Measurements from ENCODE around the gene FAM210B.
A peak's percentile ranks its signal among the peaks of the same experiment; 100 is the strongest.
"Not testable (repeated sequence)": the region's sequence is repeated elsewhere in the genome, so short reads cannot be mapped to it uniquely, and the experiment has no call there.

Gene FAM210B

DNA sequence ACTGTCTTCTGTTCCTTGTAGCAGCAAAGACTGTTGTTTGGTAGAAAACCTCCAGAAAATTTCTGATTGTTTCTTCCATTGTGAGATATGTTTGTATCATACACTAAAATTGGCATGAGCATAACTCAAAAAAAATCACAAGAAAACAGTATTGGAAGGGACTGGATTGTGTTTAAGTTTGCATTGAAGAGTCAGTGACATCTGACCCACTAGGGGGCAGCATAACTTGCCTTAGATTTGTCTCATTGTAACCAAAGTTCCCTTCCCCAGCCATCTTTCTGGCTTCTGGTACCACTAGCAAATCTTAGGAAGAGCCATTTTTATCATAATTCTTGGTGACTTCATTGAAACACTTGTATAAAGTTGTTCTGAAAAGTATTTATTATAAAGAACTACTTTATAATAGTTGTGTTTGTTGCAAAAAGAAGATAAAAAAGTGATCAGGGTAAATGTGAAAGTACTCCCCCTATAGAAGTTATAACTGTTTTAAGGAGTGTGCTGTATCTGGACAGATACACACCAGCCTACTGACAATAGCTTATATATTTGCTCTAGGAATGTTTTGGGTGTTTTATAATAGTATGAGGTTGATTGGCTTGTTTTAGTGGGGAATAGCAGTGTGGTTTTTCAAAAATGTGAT lies 41.3 kb downstream of the FAM210B start:
- DNase-seq (ENCODE audit: low read depth): peak; percentile 93
- TF ChIP-seq, protein P1, sequence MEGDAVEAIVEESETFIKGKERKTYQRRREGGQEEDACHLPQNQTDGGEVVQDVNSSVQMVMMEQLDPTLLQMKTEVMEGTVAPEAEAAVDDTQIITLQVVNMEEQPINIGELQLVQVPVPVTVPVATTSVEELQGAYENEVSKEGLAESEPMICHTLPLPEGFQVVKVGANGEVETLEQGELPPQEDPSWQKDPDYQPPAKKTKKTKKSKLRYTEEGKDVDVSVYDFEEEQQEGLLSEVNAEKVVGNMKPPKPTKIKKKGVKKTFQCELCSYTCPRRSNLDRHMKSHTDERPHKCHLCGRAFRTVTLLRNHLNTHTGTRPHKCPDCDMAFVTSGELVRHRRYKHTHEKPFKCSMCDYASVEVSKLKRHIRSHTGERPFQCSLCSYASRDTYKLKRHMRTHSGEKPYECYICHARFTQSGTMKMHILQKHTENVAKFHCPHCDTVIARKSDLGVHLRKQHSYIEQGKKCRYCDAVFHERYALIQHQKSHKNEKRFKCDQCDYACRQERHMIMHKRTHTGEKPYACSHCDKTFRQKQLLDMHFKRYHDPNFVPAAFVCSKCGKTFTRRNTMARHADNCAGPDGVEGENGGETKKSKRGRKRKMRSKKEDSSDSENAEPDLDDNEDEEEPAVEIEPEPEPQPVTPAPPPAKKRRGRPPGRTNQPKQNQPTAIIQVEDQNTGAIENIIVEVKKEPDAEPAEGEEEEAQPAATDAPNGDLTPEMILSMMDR (IDR thresholded peaks at IDR 0.05; ENCODE audit: low read length, missing control alignments): peak; percentile 80
- H3K4me3 ChIP-seq (replicated peaks; ENCODE audit: low read depth, low read length): no peak overlapping the region

DNA sequence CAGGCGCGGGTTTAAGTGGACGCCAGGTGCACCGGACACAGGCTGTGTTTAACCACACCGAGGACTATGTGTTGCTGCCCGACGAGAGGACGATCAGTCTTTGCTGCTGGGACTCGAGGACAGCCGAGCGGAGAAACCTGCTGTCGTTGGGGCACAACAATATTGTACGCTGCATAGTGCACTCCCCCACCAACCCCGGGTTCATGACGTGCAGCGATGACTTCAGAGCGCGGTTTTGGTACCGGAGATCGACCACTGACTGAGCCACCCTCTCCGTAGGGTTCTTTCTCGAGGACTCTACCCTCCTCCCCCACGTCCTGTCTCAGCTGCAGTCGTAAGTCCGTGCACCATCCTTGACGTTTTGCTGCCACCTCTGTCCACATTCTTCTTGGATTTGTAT lies 44.7 kb downstream of the FAM210B start:
- no peak for DNase-seq (ENCODE audit: low read depth)
- no peak overlapping the region for H3K4me3 ChIP-seq (replicated peaks; ENCODE audit: low read depth, low read length)

DNA sequence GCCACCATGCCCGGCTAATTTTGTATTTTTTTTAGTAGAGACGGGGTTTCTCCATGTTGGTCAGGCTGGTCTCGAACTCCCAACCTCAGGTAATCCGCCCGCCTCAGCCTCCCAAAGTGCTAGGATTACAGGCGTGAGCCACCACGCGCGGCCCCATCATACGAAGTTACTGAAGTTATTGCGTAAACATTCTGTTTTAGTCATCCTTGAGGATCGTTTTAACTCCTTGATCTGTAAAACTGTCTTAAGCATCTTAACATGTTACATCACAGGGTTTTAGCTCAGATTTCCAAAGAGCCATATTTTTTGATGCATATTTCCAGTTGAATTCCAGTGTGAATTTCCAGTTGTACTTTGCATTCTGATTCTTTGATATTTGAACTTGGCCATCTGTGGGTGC lies 46.6 kb downstream of the FAM210B start:
- DNase-seq (ENCODE audit: low read depth); H3K4me3 ChIP-seq (replicated peaks; ENCODE audit: low read depth, low read length): not testable (repeated sequence)

More for the DNA sequence above, 44.7 kb downstream of the FAM210B start:
- TF ChIP-seq, protein P1 (IDR thresholded peaks at IDR 0.05; ENCODE audit: low read length, missing control alignments): no peak

DNA sequence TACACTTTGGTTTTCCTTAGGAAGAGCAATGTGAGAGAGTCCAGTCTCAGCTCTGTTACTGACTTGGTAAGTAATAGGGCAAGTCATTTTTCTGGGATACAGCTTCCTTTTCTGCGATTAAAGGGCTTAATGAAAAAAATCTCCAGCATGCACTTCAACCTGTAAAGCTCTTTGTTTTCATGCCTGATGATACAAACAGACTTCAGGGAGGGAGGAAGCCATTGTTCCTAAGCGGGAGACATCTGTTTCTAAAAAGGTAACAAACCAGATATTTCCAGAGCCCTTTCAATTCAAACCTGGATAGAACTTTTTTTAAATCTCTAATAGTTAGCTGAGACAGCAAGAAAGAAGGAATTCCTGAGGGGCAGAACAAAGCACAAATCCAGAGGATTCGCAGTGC lies 48.1 kb downstream of the FAM210B start:
- no peak overlapping the region for H3K4me3 ChIP-seq (replicated peaks; ENCODE audit: low read depth, low read length)
- TF ChIP-seq, protein P1 (IDR thresholded peaks at IDR 0.05; ENCODE audit: low read length, missing control alignments): no peak
- DNase-seq (ENCODE audit: low read depth): no peak

DNA sequence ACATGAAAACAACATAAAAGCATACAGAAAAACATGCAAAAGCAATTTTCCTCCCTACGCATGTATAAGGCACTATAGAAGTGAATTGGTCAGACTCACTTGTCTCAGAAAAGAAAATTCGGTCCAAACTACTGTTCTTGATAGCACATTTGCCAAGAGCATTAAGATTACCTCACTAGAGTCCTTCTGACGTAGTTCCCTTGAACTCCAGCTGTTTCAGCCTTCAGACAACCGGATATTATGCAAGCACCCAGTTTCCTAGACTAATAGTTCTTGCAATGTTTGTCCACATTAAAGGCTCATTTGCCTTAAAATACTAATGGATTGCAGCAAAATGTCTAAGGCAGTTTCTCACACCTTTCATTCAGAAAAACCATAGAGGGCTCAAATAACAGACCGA lies 50.7 kb downstream of the FAM210B start:
- DNase-seq (ENCODE audit: low read depth): peak; percentile 99
- TF ChIP-seq, protein P1 (IDR thresholded peaks at IDR 0.05; ENCODE audit: low read length, missing control alignments): no peak
- H3K4me3 ChIP-seq (replicated peaks; ENCODE audit: low read depth, low read length): no peak overlapping the region

DNA sequence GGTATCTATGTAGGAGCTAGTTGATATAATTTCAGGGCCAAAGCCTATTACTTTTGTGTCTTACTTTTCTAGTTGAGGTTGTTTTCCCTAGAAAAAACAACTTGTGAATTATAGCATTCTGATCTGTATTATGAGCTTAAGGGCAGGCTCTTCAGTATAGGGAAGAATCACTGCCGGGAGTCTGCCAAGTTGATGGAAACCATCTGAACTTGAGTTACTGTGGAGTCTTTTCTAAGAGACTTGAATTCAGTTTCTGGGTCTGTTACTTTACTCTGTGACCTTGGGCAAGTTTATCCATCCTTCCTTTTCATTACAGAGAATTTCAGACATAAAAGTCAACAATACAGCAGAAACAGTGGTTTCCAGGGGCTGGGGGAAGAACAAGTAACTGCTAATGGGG lies 51.2 kb downstream of the FAM210B start:
- no peak overlapping the region for H3K4me3 ChIP-seq (replicated peaks; ENCODE audit: low read depth, low read length)
- TF ChIP-seq, protein P1 (IDR thresholded peaks at IDR 0.05; ENCODE audit: low read length, missing control alignments): no peak
- DNase-seq (ENCODE audit: low read depth): no peak

DNA sequence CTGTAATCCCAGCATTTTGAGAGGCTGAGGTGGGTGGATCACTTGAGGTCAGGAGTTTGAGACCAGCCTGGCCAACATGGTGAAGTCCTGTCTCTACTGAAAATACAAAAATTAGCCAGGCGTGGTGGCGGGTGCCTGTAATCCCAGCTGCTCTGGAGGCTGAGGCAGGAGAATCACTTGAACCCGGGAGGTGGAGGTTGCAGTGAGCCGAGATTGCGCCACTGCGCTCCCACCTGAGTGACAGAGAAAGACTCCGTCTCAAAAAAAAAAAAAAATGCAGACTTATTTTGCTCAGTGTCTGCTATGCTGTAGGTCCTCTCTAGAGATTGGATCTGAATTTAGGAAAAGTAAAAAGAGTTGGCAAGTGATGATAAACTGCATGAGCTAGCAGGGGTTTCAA lies 52.5 kb downstream of the FAM210B start:
- DNase-seq (ENCODE audit: low read depth): not testable (repeated sequence)
- H3K4me3 ChIP-seq (replicated peaks; ENCODE audit: low read depth, low read length): peak overlapping the region; percentile 40

DNA sequence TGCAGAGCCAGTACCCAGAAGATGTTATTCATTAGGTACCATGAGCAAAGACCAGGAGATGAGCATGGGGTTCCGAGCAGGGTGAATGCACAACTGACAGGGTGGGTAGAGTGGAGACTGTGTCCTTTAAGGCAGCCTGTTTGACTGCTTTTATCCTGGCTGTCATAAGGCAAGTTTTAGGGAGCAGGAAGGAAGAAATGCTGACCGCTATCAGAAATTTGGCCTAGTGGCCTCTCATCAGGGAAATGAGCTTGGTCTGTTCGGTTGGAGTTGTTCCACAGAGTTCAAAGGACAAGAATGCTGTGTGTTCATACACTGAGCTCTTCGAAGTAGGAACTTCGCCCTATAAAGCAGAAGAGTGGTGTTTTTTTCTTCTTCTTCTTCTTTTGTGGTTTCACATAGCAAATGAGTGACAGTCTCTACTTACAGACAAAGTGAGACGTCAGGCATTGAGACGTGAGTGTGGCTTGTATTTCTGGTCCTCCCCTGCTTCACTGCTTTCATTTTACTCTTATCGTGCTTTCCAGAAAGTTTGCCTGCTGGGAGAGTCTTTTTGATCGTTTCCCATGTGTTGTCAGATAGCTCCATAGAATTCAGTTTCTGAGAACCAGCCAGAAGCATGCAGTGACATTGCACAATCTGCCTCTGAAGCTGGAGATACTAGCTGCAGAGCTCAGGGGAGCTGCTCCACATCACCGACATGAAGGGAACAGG lies 53.1 kb downstream of the FAM210B start, which contains the start of gene CASS4:
Gene CASS4, plus strand, starts transcription at position 502 of the 714 bp plus-strand sequence. Its CDS starts 199 bp downstream, at position 701.
- peak within 1 kb of the TSS; percentile 40 for H3K4me3 ChIP-seq (replicated peaks; ENCODE audit: low read depth, low read length)
- DNase-seq (ENCODE audit: low read depth): peak; percentile 97
- TF ChIP-seq, protein P1 (IDR thresholded peaks at IDR 0.05; ENCODE audit: low read length, missing control alignments): no peak

All from fibroblast of pulmonary artery (primary cell).